ENCODE measurements around the gene STX18.

DNA sequence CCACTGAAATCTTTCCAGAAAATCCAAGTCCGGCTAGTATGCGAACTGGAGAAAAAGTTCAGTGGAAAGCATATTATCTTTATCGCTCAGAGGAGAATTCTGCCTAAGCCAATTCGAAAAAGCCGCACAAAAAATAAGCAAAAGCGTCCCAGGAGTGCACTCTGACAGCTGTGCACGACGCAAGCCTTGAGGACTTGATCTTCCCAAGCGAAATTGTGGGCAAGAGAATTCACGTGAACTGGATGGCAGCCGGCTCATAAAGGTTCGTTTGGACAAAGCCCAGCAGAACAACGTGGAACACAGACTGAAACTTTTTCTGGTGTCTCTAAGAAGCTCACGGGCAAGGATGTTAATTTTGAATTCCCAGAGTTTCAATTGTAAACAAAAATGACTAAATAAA lies 34.4 kb downstream of the STX18 start:
- TF ChIP-seq, protein P1, sequence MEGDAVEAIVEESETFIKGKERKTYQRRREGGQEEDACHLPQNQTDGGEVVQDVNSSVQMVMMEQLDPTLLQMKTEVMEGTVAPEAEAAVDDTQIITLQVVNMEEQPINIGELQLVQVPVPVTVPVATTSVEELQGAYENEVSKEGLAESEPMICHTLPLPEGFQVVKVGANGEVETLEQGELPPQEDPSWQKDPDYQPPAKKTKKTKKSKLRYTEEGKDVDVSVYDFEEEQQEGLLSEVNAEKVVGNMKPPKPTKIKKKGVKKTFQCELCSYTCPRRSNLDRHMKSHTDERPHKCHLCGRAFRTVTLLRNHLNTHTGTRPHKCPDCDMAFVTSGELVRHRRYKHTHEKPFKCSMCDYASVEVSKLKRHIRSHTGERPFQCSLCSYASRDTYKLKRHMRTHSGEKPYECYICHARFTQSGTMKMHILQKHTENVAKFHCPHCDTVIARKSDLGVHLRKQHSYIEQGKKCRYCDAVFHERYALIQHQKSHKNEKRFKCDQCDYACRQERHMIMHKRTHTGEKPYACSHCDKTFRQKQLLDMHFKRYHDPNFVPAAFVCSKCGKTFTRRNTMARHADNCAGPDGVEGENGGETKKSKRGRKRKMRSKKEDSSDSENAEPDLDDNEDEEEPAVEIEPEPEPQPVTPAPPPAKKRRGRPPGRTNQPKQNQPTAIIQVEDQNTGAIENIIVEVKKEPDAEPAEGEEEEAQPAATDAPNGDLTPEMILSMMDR (IDR thresholded peaks at IDR 0.05), result no peak
- TF ChIP-seq POLR2A (IDR thresholded peaks at IDR 0.05), result no peak

All from thyroid gland (tissue), 4 donors.